OCI-LY7 (cell line): ENCODE measurements around the gene ZNF343.

Experiments
- CTCF ChIP-seq: fragments of 200-600 bp; sonication (generic); conservative IDR thresholded peaks from 2 replicates; pipeline ENCODE4 v1.5.1; 2014; ENCODE audit warnings: mild to moderate bottlenecking, antibody characterized with exemption, low read length, moderate library complexity, mixed read lengths
- EZH2phosphoT487 ChIP-seq: fragments of 200-600 bp; sonication (generic); IDR thresholded peaks from 2 replicates; pipeline ENCODE4 v1.6.1; 2018; ENCODE audit warnings: low read depth, borderline replicate concordance, mild to moderate bottlenecking, mixed run types, antibody characterized with exemption, low read length, moderate library complexity, mixed read lengths

GRCh38 chr20:2542361-2542760 is 33.6 kb upstream of the ZNF343 start:
- no peak for TF ChIP-seq CTCF
- TF ChIP-seq EZH2phosphoT487 = no peak
